ENCODE data around the gene SDHAF1. TPM values are rescaled to one million over a fixed set of nuclear protein-coding genes. Genes with fewer than 3 reads are reported as not detected.
A peak's percentile ranks its signal among the peaks of the same experiment; 100 is the strongest.

The SDHAF1 gene
- total RNA-seq, 2 experiments from 2014 or later = 26.1 to 52.6 TPM

GRCh38 chr19:35987571-35987896, 7.5 kb upstream of the SDHAF1 start:
- Histone ChIP-seq H3K36me3 (ENCODE audit: insufficient read depth, low read length) (no peaks in the 10 kb centered on the region), H3K4me3 (ENCODE audit: low read depth, low read length, poor library complexity, severe bottlenecking) (peak overlapping the region; percentile 56), H3K9me3 (ENCODE audit: low read length) (peaks cover 5% of the 10 kb centered on the region; the same call in 1 of the 2 replicates), H3K9me2 (ENCODE audit: insufficient read depth, low read length) (no peaks in the 10 kb centered on the region), H3K27ac (ENCODE audit: low read depth, low read length, poor library complexity, severe bottlenecking) (no peak overlapping the region), H3K4me1 (ENCODE audit: insufficient read depth, low read length, poor library complexity, severe bottlenecking) (peaks cover 5% of the 10 kb centered on the region), H3K4me2 (ENCODE audit: low read length) (peak overlapping the region; percentile 61), H3K79me2 (ENCODE audit: insufficient read depth, low read depth, low read length) (no peaks in the 10 kb centered on the region), H2AFZ (ENCODE audit: low read length) (no peak overlapping the region), H4K20me1 (ENCODE audit: insufficient read depth, low read length) (no peaks in the 10 kb centered on the region)
- CTCF ChIA-PET (ENCODE audit: unreplicated experiment) = no interaction called here
- TF ChIP-seq EZH2phosphoT487 (IDR thresholded peaks at IDR 0.05; ENCODE audit: borderline replicate concordance, low read depth, low read length) (no peak), CTCF (conservative IDR thresholded peaks at IDR 0.05; ENCODE audit: low read length) (peak; percentile 50; the same call in 1 of the 2 replicates)
- intact Hi-C loops (cut with micrococcal nuclease; ENCODE audit: unreplicated experiment) = no loop called here
- DNase-seq (ENCODE audit: low spot score) = peak; percentile 12
- POLR2A ChIA-PET = interaction anchor here (0.7 kb wide), 1 partner anchor 49 kb away, joined by 4 read pairs; no protein-coding TSS in a partner anchor
- BruUV-seq (replicated peaks) = no TSS peak

GRCh38 chr19:35988824-35989223, 6.2 kb upstream of the SDHAF1 start:
- no peak overlapping the region for H2AFZ ChIP-seq (ENCODE audit: low read length)
- CTCF ChIA-PET (ENCODE audit: unreplicated experiment) = no interaction called here
- BruUV-seq (replicated peaks) = no TSS peak
- H4K20me1 ChIP-seq (ENCODE audit: insufficient read depth, low read length) = no peaks in the 10 kb centered on the region
- H3K9me2 ChIP-seq (ENCODE audit: insufficient read depth, low read length) = no peaks in the 10 kb centered on the region
- H3K79me2 ChIP-seq (ENCODE audit: insufficient read depth, low read depth, low read length) = no peaks in the 10 kb centered on the region
- no peak overlapping the region for H3K4me2 ChIP-seq (ENCODE audit: low read length)
- no peak overlapping the region for H3K27ac ChIP-seq (ENCODE audit: low read depth, low read length, poor library complexity, severe bottlenecking)
- intact Hi-C loops (cut with micrococcal nuclease; ENCODE audit: unreplicated experiment) = no loop called here
- peaks cover 5% of the 10 kb centered on the region; the same call in 1 of the 2 replicates for H3K9me3 ChIP-seq (ENCODE audit: low read length)
- peaks cover 5% of the 10 kb centered on the region for H3K4me1 ChIP-seq (ENCODE audit: insufficient read depth, low read length, poor library complexity, severe bottlenecking)
- no peak for DNase-seq (ENCODE audit: low spot score)
- no peaks in the 10 kb centered on the region for H3K36me3 ChIP-seq (ENCODE audit: insufficient read depth, low read length)
- no peak overlapping the region for H3K4me3 ChIP-seq (ENCODE audit: low read depth, low read length, poor library complexity, severe bottlenecking)
- TF ChIP-seq EZH2phosphoT487 (IDR thresholded peaks at IDR 0.05; ENCODE audit: borderline replicate concordance, low read depth, low read length) = no peak
- POLR2A ChIA-PET = no interaction called here

GRCh38 chr19:35990156-35990555, 4.8 kb upstream of the SDHAF1 start:
- H3K9me3 ChIP-seq (ENCODE audit: low read length) = peaks cover 5% of the 10 kb centered on the region; the same call in 1 of the 2 replicates
- CTCF ChIA-PET (ENCODE audit: unreplicated experiment) = no interaction called here
- H3K27ac ChIP-seq (ENCODE audit: low read depth, low read length, poor library complexity, severe bottlenecking) = no peak overlapping the region
- DNase-seq (ENCODE audit: low spot score) = no peak
- H3K4me1 ChIP-seq (ENCODE audit: insufficient read depth, low read length, poor library complexity, severe bottlenecking) = peaks cover 10% of the 10 kb centered on the region
- intact Hi-C loops (cut with micrococcal nuclease; ENCODE audit: unreplicated experiment) = no loop called here
- BruUV-seq (replicated peaks) = no TSS peak
- H3K79me2 ChIP-seq (ENCODE audit: insufficient read depth, low read depth, low read length) = no peaks in the 10 kb centered on the region
- H3K4me3 ChIP-seq (ENCODE audit: low read depth, low read length, poor library complexity, severe bottlenecking) = no peak overlapping the region
- H3K36me3 ChIP-seq (ENCODE audit: insufficient read depth, low read length) = no peaks in the 10 kb centered on the region
- no peaks in the 10 kb centered on the region for H4K20me1 ChIP-seq (ENCODE audit: insufficient read depth, low read length)
- POLR2A ChIA-PET = no interaction called here
- H2AFZ ChIP-seq (ENCODE audit: low read length) = no peak overlapping the region
- TF ChIP-seq EZH2phosphoT487 (IDR thresholded peaks at IDR 0.05; ENCODE audit: borderline replicate concordance, low read depth, low read length) (no peak), CTCF (conservative IDR thresholded peaks at IDR 0.05; ENCODE audit: low read length) (no peak)
- H3K9me2 ChIP-seq (ENCODE audit: insufficient read depth, low read length) = no peaks in the 10 kb centered on the region
- no peak overlapping the region for H3K4me2 ChIP-seq (ENCODE audit: low read length)
